ENCODE results near the gene MIPOL1. TPM values are rescaled to one million over a fixed set of nuclear protein-coding genes. Genes with fewer than 3 reads are reported as not detected.

MIPOL1 gene
- total and polyA plus RNA-seq, 4 donors: 0.51 to 6.6 (median 1.9) TPM

- Histone ChIP-seq H3K27me3 (ENCODE audit: control insufficient read depth in 4 of 4, insufficient read depth in 4 of 4, low read length in 3 of 4) (no peaks in the 10 kb centered on the region), H3K9me3 (ENCODE audit: control insufficient read depth in 4 of 4, low read length in 3 of 4) (no peaks in the 10 kb centered on the region), H3K36me3 (ENCODE audit: control insufficient read depth in 4 of 4, insufficient read depth in 3 of 4, low read depth in 1 of 4, low read length in 3 of 4) (no peaks in the 10 kb centered on the region), H3K9ac (ENCODE audit: low read depth in 1 of 2, low read length in 2 of 2) (no peak overlapping the region), H3K4me1 (ENCODE audit: control insufficient read depth in 4 of 4, insufficient read depth in 4 of 4, low read length in 3 of 4) (peaks cover 0 to 18% (median 2%) of the 10 kb centered on the region in 4 donors), H3K27ac (ENCODE audit: low read depth in 1 of 2, low read length in 2 of 2) (no peak overlapping the region), H3K4me3 (ENCODE audit: low read depth in 1 of 3, low read length in 3 of 3) (no peak overlapping the region)
- no peak for TF ChIP-seq REST (IDR thresholded peaks at IDR 0.05)
- TF ChIP-seq MAX (IDR thresholded peaks at IDR 0.05): no peak
- TF ChIP-seq JUND (IDR thresholded peaks at IDR 0.05): no peak
- no peak for TF ChIP-seq FOXA1 (IDR thresholded peaks at IDR 0.05)
- TF ChIP-seq RXRA (IDR thresholded peaks at IDR 0.05): no peak
- DNase-seq (ENCODE audit: low spot score): no peak
These were observed 347.4 kb downstream of the MIPOL1 start for GRCh38 chr14:37545174-37545573.

GRCh38 chr14:37546621-37547447 is 349.1 kb downstream of the MIPOL1 start:
- Histone ChIP-seq H3K9me3 (ENCODE audit: control insufficient read depth in 4 of 4, low read length in 3 of 4) (no peaks in the 10 kb centered on the region), H3K4me3 (ENCODE audit: low read depth in 1 of 3, low read length in 3 of 3) (peak overlapping the region; percentile 30 to 61 (median 33)), H3K4me1 (ENCODE audit: control insufficient read depth in 4 of 4, insufficient read depth in 4 of 4, low read length in 3 of 4) (peaks cover 0 to 18% (median 2%) of the 10 kb centered on the region in 4 donors), H3K27ac (ENCODE audit: low read depth in 1 of 2, low read length in 2 of 2) (peak overlapping the region; percentile 33 to 70), H3K9ac (ENCODE audit: low read depth in 1 of 2, low read length in 2 of 2) (peak overlapping the region in 1 of 2 donors; percentile 42), H3K36me3 (ENCODE audit: control insufficient read depth in 4 of 4, insufficient read depth in 3 of 4, low read depth in 1 of 4, low read length in 3 of 4) (no peaks in the 10 kb centered on the region), H3K27me3 (ENCODE audit: control insufficient read depth in 4 of 4, insufficient read depth in 4 of 4, low read length in 3 of 4) (no peaks in the 10 kb centered on the region)
- DNase-seq (ENCODE audit: low spot score): no peak
- TF ChIP-seq REST (IDR thresholded peaks at IDR 0.05): no peak
- peak; percentile 57 to 68 for TF ChIP-seq RXRA (IDR thresholded peaks at IDR 0.05)
- TF ChIP-seq FOXA2 (IDR thresholded peaks at IDR 0.05): peak; percentile 90
- peak; percentile 28 for TF ChIP-seq FOXA1 (IDR thresholded peaks at IDR 0.05)
- no peak for TF ChIP-seq CTCF (IDR thresholded peaks at IDR 0.05; ENCODE audit: low read depth, low read length, missing input control)
- peak; percentile 75 for TF ChIP-seq SP1 (IDR thresholded peaks at IDR 0.05)
- peak; percentile 20 to 39 for TF ChIP-seq RAD21 (IDR thresholded peaks at IDR 0.05)
- TF ChIP-seq HNF4A (conservative IDR thresholded peaks at IDR 0.05): peak; percentile 31 to 53
- 19% methylated on average over 6 of the region's 6 CpGs for WGBS
